ENCODE measurements around the gene MAMDC2. TPM values are rescaled to one million over a fixed set of nuclear protein-coding genes. Genes with fewer than 3 reads are reported as not detected.

MAMDC2 gene
- total RNA-seq, 1 donor from 2014 or later: 76.7 TPM

DNA sequence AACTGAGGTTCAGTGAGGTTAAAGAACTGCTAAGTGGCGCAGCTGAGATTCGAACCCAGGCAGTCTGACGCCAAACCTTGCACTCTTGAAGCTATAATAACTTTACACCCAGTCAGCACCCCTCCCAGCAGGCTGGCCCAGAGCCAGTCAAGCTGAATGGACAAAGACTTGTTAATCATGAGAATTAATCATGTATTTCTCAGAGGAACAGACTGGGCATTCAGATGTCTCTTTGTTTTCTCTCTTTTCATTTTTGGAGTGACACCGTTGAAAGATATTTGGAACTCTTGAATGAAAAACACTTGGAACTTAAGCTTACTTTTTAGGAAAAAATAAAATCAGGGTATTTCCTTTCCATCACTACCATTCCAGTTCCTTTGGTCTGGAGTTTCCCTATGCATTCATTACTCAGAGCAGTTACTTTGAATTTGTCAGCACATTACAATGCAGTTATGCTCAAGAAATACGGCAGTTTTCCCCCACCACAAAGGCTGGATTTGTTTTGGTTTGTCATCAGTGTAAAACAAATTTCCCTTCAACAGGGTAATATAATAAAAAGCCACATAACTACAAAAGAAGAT is 22.6 kb upstream of the MAMDC2 start:
- no peaks in the 10 kb centered on the region for H3K27me3 Mint-ChIP-seq (ENCODE audit: low read depth)
- H3K36me3 Mint-ChIP-seq (ENCODE audit: low read depth): no peaks in the 10 kb centered on the region
- no peak for TF ChIP-seq CTCF (IDR thresholded peaks at IDR 0.05)

GRCh38 chr9:70028287-70028686 is 15.4 kb upstream of the MAMDC2 start:
- Mint-ChIP-seq H3K9me3 (ENCODE audit: low read depth) (no peaks in the 10 kb centered on the region), H3K4me3 (ENCODE audit: unreplicated experiment) (no peak overlapping the region)

More for the DNA sequence above, 22.6 kb upstream of the MAMDC2 start:
- DNase-seq (ENCODE audit: low spot score): no peak
- peak overlapping the region; percentile 65 for H3K27ac Mint-ChIP-seq (ENCODE audit: unreplicated experiment)
- H3K4me3 Mint-ChIP-seq (ENCODE audit: unreplicated experiment): no peak overlapping the region
- H3K9me3 Mint-ChIP-seq (ENCODE audit: low read depth): no peaks in the 10 kb centered on the region
- H3K4me1 Mint-ChIP-seq (ENCODE audit: low read depth): peaks cover 15% of the 10 kb centered on the region

GRCh38 chr9:70030156-70030555 is 13.5 kb upstream of the MAMDC2 start:
- no peak for TF ChIP-seq CTCF (IDR thresholded peaks at IDR 0.05)
- Mint-ChIP-seq H3K4me3 (ENCODE audit: unreplicated experiment) (no peak overlapping the region), H3K27me3 (ENCODE audit: low read depth) (no peaks in the 10 kb centered on the region), H3K27ac (ENCODE audit: unreplicated experiment) (no peak overlapping the region), H3K4me1 (ENCODE audit: low read depth) (peaks cover 15% of the 10 kb centered on the region), H3K9me3 (ENCODE audit: low read depth) (no peaks in the 10 kb centered on the region), H3K36me3 (ENCODE audit: low read depth) (no peaks in the 10 kb centered on the region)
- DNase-seq (ENCODE audit: low spot score): no peak

More at GRCh38 chr9:70028287-70028686, 15.4 kb upstream of the MAMDC2 start:
- no peak overlapping the region for H3K27ac Mint-ChIP-seq (ENCODE audit: unreplicated experiment)
- peaks cover 3% of the 10 kb centered on the region for H3K4me1 Mint-ChIP-seq (ENCODE audit: low read depth)
- no peak for DNase-seq (ENCODE audit: low spot score)
- H3K27me3 Mint-ChIP-seq (ENCODE audit: low read depth): no peaks in the 10 kb centered on the region
- no peak for TF ChIP-seq CTCF (IDR thresholded peaks at IDR 0.05)
- H3K36me3 Mint-ChIP-seq (ENCODE audit: low read depth): no peaks in the 10 kb centered on the region

- Mint-ChIP-seq H3K9me3 (ENCODE audit: low read depth) (no peaks in the 10 kb centered on the region), H3K4me3 (ENCODE audit: unreplicated experiment) (no peak overlapping the region), H3K4me1 (ENCODE audit: low read depth) (peaks cover 16% of the 10 kb centered on the region), H3K36me3 (ENCODE audit: low read depth) (no peaks in the 10 kb centered on the region), H3K27me3 (ENCODE audit: low read depth) (no peaks in the 10 kb centered on the region), H3K27ac (ENCODE audit: unreplicated experiment) (no peak overlapping the region)
- no peak for TF ChIP-seq CTCF (IDR thresholded peaks at IDR 0.05)
- no peak for DNase-seq (ENCODE audit: low spot score)
Measured at GRCh38 chr9:70031141-70031545, 12.5 kb upstream of the MAMDC2 start.

- H3K27me3 Mint-ChIP-seq (ENCODE audit: low read depth): no peaks in the 10 kb centered on the region
- peaks cover 5% of the 10 kb centered on the region for H3K9me3 Mint-ChIP-seq (ENCODE audit: low read depth)
- DNase-seq (ENCODE audit: low spot score): no peak
- no peak for TF ChIP-seq CTCF (IDR thresholded peaks at IDR 0.05)
- peaks cover 19% of the 10 kb centered on the region for H3K4me1 Mint-ChIP-seq (ENCODE audit: low read depth)
- H3K27ac Mint-ChIP-seq (ENCODE audit: unreplicated experiment): peak overlapping the region; percentile 64
- H3K36me3 Mint-ChIP-seq (ENCODE audit: low read depth): peaks cover 4% of the 10 kb centered on the region
- no peak overlapping the region for H3K4me3 Mint-ChIP-seq (ENCODE audit: unreplicated experiment)
Measured at GRCh38 chr9:70034271-70034711, 9.4 kb upstream of the MAMDC2 start.
